Measurements from ENCODE around the gene ACTR3.

Gene ACTR3

DNA sequence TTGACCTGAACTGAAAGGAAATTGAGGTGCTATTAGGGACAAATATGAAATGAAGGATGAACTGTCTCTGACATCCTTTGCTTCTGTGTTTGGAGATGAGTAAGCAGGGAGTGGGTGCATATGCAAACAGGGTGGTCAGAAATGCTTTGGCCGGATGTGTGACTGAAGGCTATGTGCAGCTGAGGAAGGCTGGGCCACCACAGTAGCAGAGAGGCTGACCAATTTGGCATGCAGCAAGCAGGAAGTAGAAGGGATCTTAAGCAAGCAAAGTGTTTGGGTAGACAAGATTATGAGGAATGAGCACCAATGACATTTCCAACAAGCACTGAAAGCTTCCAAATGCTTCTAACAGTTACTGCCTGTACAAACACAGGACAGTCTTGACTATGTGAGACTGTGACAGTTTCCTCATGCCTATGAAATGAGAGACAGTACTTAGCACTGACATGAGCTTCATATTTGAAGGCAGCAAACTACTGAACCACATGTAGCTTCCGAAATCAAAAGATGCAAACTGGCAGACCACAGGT lies 3.3 kb upstream of the ACTR3 start:
- H3K4me3 Mint-ChIP-seq = peak overlapping the region; percentile 48 to 58
- H3K9me3 Mint-ChIP-seq = no peaks in the 10 kb centered on the region
- no peak for ATAC-seq (replicated peaks)
- peak overlapping the region; percentile 79 to 95 for H3K27ac Mint-ChIP-seq
- H3K36me3 Mint-ChIP-seq (ENCODE audit: insufficient read depth) = peaks cover 25% of the 10 kb centered on the region
- H3K4me1 Mint-ChIP-seq (ENCODE audit: low read depth in 2 of 2) = peaks cover 38 to 46% of the 10 kb centered on the region in 2 donors
- no peak for DNase-seq
- no peaks in the 10 kb centered on the region for H3K27me3 Mint-ChIP-seq

DNA sequence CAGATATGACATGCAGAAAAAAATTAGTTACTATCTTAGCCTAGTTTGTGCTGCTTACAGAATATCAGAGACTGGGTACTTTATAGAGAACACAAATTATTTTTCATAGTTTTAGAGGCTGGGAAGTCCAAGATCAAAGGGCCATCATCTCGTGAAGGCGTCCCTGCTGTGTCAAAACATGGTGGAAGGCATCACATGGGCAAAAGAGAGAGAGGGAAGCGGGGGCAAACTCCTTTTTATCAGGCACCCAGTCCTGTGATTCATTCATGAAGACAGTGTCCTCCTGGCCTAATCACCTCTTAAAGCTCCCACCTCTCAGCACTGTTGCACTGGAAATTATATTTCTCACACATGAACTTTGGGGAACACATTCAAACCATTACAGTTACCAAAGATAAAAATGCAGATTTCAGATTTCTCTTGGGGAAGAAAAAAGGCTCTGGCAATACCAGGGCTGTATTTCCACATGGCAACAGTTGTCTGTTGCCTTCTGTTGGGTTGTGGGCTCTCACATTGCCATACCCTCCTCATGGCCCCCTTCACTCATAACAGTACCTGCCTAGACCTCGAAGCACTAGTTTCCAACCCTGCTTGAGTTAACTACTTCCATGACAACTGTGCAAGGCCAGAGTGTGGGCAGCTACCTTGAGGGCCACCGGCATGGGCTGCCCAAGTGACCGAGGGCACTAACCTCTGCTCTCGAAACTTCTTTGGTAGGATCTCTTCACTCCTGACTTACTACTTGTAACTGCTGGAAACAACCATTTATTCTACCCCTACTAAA lies 2.7 kb upstream of the ACTR3 start:
- ATAC-seq (replicated peaks) = no peak
- DNase-seq = no peak
- Mint-ChIP-seq H3K4me1 (ENCODE audit: low read depth in 2 of 2) (peaks cover 42 to 52% of the 10 kb centered on the region in 2 donors), H3K27me3 (no peaks in the 10 kb centered on the region), H3K9me3 (no peaks in the 10 kb centered on the region), H3K36me3 (ENCODE audit: insufficient read depth) (peaks cover 26% of the 10 kb centered on the region), H3K27ac (peak overlapping the region; percentile 79 to 95), H3K4me3 (peak overlapping the region; percentile 48 to 58)

DNA sequence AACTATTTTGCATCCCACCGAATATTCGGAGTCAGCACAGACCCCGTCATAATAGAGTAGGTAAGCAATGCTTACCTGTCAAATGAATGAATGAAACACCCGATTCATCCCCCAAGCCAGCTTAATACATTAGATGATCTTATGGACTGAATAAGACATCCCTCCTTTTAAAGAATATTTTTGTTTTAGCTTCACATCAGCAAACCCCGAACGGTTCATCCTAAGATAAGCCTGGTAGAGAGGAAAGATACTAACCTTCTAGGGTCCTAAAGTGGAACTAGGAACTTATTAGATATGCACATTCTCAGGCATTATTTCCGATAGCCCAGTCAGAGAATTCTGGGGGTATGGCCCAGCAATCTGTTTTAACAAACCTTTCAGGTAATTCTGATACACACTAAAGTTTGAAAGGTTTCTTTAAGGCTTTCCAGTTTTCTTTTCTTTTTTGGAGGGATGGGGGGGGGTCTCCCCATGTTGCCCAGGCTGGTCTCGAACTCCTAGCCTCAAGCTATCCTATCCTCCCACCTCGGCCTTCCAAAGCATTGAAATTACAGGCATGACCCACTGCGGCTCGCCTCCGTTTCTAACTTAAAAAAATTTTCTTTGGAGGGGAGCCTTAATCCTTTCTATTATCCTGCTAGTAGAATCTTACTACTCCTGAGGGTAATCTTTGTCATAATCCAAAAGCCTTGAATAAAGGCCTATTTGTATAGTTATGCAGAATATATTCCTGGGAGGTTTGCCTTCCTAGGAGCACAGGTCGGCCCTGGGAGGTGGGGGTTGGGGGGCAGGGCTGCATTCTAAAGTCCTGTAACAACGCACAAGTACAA lies 1.0 kb upstream of the ACTR3 start:
- Mint-ChIP-seq H3K4me1 (ENCODE audit: low read depth in 2 of 2) (peaks cover 56 to 69% of the 10 kb centered on the region in 2 donors), H3K27ac (peak overlapping the region; percentile 85 to 95), H3K27me3 (no peaks in the 10 kb centered on the region), H3K4me3 (peak overlapping the region; percentile 82 to 97), H3K9me3 (no peaks in the 10 kb centered on the region), H3K36me3 (ENCODE audit: insufficient read depth) (peaks cover 36% of the 10 kb centered on the region)
- no peak for ATAC-seq (replicated peaks)
- no peak for DNase-seq

DNA sequence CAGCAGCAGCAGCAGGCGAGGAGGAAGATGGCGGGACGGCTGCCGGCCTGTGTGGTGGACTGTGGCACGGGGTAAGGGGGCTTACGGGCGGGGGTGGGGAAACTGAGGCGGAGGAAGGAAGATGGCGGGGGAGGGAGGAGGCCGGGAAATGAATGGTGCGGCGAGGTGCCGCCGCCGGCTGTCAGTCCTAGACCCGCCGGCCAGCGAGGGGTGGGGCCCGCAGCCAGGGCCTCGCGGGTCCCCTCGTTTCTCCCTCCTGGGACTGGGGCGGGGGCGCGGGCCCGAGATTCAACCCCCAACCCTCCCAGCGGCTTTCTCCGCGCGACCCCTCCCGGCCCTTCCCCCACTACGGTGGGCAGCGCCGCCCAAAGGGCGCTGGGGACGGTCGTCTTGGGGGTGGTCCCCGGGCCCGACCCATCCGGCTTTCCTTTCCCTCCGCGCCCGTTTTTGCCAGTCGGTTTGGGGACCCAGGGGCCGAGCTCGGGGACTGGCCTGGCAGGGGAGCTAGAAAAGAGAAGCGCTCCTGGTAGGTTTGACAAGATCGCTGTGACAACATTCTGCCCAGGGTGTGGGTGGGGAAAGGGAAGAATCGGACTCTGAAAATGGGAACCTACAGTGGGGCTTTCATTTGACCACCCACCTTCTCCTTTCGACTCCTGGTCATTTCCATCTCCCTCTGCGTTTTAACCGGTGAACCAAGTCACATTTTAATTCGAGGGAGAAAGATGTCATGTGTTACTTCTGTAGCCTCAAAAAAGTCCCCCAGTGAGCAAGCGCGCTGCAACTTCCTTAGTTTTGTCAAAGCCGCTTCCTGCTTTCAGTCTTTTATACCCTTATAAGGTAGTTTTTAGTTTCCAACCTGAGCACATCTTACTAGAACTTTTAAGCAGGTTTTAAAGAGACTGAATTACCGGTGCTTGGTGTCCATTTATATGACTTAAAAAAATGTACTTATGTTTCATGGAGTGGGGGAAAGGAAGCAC lies 655 bp downstream of the ACTR3 start:
- H3K4me3 Mint-ChIP-seq = peak overlapping the region; percentile 82 to 97

DNA sequence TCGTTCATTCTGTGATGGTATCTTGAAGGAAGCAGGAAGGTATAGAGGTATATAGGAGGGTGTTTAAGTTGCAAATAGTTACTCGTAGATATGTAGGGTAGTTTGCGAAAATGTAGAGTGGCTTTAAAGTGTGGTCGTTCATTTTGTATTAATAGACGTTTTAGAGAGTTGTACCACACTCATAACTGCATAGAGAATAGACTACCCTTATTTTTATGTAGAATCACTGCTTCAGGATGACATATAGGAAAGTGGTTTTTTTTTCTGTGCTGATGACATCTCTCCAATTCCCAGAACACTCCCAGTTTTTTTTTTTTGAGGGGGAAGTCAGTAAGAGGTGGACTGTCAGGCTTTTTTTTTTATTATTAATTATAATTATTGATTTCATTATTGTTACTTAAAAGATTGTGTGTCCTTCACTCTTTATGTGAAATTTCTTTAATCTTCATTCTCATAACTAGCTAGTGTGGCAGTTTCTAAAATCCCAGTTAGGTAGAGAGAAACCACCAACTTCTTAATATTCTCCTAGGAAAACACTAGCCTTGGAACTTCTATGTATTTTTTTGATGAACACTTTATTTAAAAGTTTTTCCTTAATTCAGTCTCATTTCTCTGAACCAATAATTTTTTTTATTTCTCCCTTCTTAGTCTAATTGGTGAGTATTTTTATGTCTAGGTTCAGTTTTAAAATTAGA lies 1.5 kb downstream of the ACTR3 start:
- Mint-ChIP-seq H3K36me3 (ENCODE audit: insufficient read depth) (peaks cover 53% of the 10 kb centered on the region), H3K27me3 (no peaks in the 10 kb centered on the region), H3K4me3 (peak overlapping the region; percentile 82 to 97), H3K4me1 (ENCODE audit: low read depth in 2 of 2) (peaks cover 72 to 84% of the 10 kb centered on the region in 2 donors), H3K27ac (peak overlapping the region; percentile 85 to 95), H3K9me3 (no peaks in the 10 kb centered on the region)
- ATAC-seq (replicated peaks) (no peak), DNase-seq (no peak)

More for the DNA sequence above, 655 bp downstream of the ACTR3 start:
- no peaks in the 10 kb centered on the region for H3K9me3 Mint-ChIP-seq
- H3K27ac Mint-ChIP-seq = peak overlapping the region; percentile 85 to 95
- H3K27me3 Mint-ChIP-seq = no peaks in the 10 kb centered on the region
- H3K4me1 Mint-ChIP-seq (ENCODE audit: low read depth in 2 of 2) = peaks cover 68 to 79% of the 10 kb centered on the region in 2 donors
- peak; percentile 51 for ATAC-seq (replicated peaks)
- H3K36me3 Mint-ChIP-seq (ENCODE audit: insufficient read depth) = peaks cover 45% of the 10 kb centered on the region
- DNase-seq = peak; percentile 60 to 66 (median 61)

DNA sequence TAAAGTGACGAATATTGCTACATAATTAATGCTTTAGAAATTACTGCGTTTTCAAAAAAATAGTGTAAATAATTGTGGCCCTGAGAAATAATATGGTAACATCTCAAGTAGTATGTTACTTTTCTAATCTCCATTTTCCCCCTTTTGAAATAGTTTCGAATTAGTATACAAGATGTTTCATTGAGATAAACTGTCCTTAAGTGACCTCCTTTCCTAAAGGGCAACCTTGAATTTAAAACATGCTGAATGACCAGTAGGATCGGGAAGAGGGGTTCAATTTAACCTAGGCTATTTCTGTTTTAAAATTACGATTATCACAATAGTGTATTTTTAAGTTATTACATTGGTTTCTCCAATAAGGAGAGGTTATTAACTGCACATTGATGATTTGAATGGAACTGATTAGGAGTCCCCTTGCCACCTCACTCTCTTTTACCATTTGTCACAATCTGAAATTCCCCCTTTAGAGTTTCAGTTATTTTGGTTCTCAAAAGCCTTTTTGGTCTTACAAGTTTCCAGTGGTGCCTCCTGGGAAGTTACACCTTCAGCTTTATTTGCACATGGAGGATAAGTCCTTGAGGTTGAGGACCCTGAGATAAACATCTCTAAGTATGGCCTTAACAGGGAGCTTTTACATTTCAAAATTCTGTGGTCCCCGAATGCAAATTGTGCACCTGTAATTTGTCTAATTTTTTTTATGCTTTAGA lies 2.3 kb downstream of the ACTR3 start:
- Mint-ChIP-seq H3K4me3 (peak overlapping the region; percentile 82 to 97), H3K27ac (peak overlapping the region; percentile 59 to 95), H3K9me3 (no peaks in the 10 kb centered on the region), H3K4me1 (ENCODE audit: low read depth in 2 of 2) (peaks cover 71 to 84% of the 10 kb centered on the region in 2 donors), H3K27me3 (no peaks in the 10 kb centered on the region), H3K36me3 (ENCODE audit: insufficient read depth) (peaks cover 53% of the 10 kb centered on the region)
- no peak for ATAC-seq (replicated peaks)
- no peak for DNase-seq

DNA sequence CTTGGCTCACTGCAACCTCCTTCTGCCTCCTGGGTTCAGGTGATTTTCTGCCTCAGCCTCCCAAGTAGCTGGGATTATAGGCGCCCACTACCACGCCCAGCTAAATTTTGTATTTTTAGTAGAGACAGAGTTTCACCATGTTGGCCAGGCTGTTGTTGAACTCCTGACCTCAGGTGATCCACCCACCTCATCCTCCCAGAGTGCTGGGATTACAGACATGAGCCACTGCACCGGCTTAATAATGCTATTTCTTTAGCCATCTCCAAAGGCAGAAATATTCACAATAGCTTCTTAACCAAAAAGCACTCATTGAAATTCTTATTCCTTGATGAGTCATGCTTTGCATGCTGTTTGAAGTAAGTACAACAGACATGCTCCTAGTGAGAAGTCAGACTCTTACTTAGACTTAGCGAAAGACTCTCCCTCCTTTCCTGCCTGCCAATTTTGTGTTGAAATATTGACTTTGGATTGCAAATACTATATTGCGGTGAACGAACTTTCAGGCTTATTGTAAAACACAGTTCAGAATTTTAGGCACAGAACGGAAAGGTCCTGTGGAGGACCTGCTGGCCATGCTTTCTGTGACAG lies 4.4 kb downstream of the ACTR3 start:
- Mint-ChIP-seq H3K4me1 (ENCODE audit: low read depth in 2 of 2) (peaks cover 63 to 79% of the 10 kb centered on the region in 2 donors), H3K4me3 (peak overlapping the region; percentile 82 to 97), H3K27ac (peak overlapping the region; percentile 47 to 95), H3K36me3 (ENCODE audit: insufficient read depth) (peaks cover 49% of the 10 kb centered on the region), H3K9me3 (no peaks in the 10 kb centered on the region), H3K27me3 (no peaks in the 10 kb centered on the region)
- DNase-seq (no peak), ATAC-seq (replicated peaks) (no peak)

DNA sequence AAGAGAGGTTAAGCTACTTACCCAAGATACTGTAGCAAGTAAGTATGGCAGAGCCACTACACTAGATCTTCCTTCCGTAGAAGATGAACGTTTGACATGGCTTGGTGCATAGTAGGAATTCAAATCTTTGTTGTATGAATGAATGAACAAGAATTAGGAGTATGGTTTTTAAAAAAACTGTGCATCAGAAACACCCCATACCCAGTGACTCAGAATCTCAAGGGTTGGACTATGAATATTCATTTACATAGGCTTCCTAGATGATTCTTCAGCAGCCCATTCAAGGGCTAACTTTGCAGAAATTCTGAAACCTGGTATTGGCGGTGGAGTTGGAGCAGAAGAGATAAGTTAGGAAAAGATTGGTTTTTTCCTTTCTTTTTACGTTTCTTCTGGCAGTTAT lies 5.4 kb downstream of the ACTR3 start:
- DNase-seq = no peak
- Mint-ChIP-seq H3K9me3 (no peaks in the 10 kb centered on the region), H3K27ac (peak overlapping the region; percentile 47 to 95), H3K4me3 (peak overlapping the region; percentile 82 to 97), H3K27me3 (no peaks in the 10 kb centered on the region), H3K36me3 (ENCODE audit: insufficient read depth) (peaks cover 40% of the 10 kb centered on the region), H3K4me1 (ENCODE audit: low read depth in 2 of 2) (peaks cover 68 to 87% of the 10 kb centered on the region in 2 donors)
- no peak for ATAC-seq (replicated peaks)

DNA sequence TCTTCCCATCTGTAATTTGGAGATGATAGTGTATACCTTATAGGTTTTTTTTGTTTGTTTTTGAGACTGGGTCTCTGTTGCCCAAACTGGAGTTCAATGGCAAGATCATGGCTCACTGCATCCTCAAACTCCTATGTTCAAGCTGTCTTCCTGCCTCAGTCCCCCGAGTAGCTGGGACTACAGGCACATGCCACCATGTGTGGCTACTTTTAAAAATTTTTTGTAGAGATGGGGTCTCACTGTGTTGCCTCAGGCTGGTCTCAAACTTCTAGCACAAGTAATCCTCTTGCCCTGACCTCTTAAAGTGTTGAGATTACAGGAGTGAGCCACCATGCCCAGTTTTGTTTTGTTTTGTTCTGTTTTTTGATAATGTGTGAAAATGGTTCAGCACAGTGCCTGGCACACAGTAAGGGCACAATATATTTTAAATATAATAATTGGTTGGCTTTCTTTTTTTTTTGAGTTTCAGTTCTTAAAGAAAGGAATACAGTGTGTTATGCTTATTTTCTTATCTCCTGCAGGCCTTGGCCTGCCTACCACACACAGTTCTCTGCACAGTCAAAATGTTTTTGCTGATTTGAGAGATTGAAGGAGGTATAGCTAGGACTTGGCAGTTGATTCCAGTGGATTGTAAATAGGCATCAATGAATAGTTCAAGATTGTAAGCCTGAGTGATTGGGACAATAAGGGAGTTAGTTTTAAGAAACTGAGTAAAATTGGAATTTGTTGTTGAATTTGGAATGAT lies 6.1 kb downstream of the ACTR3 start:
- H3K27ac Mint-ChIP-seq = peak overlapping the region; percentile 47 to 95
- no peaks in the 10 kb centered on the region for H3K9me3 Mint-ChIP-seq
- ATAC-seq (replicated peaks) (peak; percentile 26), DNase-seq (no peak)
- peaks cover 72 to 92% of the 10 kb centered on the region in 2 donors for H3K4me1 Mint-ChIP-seq (ENCODE audit: low read depth in 2 of 2)
- H3K4me3 Mint-ChIP-seq = peak overlapping the region; percentile 82 to 97
- no peaks in the 10 kb centered on the region for H3K27me3 Mint-ChIP-seq
- H3K36me3 Mint-ChIP-seq (ENCODE audit: insufficient read depth) = peaks cover 36% of the 10 kb centered on the region

DNA sequence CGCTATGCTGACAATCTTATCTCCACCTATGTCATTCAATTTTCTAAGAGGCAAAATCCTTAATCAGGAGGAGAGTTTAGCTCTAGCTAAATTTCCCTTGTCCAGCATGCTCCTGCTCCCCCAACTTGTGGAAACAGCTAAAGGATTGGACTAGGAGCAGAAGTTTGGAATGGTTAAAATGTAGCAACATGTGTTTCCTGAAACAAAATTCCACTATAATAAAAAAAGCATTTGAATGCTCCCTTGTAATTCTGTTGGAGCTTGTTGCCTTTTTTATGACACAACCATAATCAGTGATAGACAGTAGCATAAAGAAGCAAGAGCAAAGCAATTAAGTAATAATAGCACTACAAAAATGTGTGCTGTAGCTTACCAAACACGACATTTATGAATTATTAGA lies 6.9 kb downstream of the ACTR3 start:
- peak overlapping the region; percentile 47 to 95 for H3K27ac Mint-ChIP-seq

DNA sequence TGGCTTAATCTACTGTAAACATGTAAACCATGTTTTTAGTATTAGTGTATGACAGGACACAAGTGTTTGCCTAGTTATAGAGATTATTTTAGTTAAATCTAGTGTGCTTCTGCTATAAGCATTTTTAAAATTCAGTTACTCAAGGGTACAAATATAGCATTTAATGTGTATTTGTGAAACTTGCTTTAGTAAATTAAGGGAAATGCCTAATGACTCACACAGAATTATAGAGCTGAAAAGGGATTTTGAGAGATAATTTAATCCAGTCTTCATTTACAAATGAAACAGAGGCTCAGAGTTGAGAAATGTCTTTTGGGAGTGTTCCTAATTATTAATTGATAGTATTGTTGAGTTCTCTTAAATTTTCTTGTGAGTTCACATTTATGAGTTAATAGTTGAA lies 8.2 kb downstream of the ACTR3 start:
- DNase-seq (no peak), ATAC-seq (replicated peaks) (no peak)
- Mint-ChIP-seq H3K9me3 (no peaks in the 10 kb centered on the region), H3K4me3 (peak overlapping the region; percentile 82 to 97), H3K36me3 (ENCODE audit: insufficient read depth) (peaks cover 30% of the 10 kb centered on the region), H3K27ac (peak overlapping the region; percentile 2 to 95), H3K4me1 (ENCODE audit: low read depth in 2 of 2) (peaks cover 68 to 89% of the 10 kb centered on the region in 2 donors), H3K27me3 (no peaks in the 10 kb centered on the region)

More for the DNA sequence above, 6.9 kb downstream of the ACTR3 start:
- H3K4me1 Mint-ChIP-seq (ENCODE audit: low read depth in 2 of 2) = peaks cover 71 to 89% of the 10 kb centered on the region in 2 donors
- DNase-seq (no peak), ATAC-seq (replicated peaks) (no peak)
- no peaks in the 10 kb centered on the region for H3K9me3 Mint-ChIP-seq
- peak overlapping the region; percentile 82 to 97 for H3K4me3 Mint-ChIP-seq
- H3K27me3 Mint-ChIP-seq = no peaks in the 10 kb centered on the region
- H3K36me3 Mint-ChIP-seq (ENCODE audit: insufficient read depth) = peaks cover 36% of the 10 kb centered on the region

All from effector memory CD8-positive, alpha-beta T cell (primary cell).